ENCODE data around the gene DHX8.
"Not testable (repeated sequence)": the region's sequence is repeated elsewhere in the genome, so short reads cannot be mapped to it uniquely, and the experiment has no call there.

The DHX8 gene

DNA sequence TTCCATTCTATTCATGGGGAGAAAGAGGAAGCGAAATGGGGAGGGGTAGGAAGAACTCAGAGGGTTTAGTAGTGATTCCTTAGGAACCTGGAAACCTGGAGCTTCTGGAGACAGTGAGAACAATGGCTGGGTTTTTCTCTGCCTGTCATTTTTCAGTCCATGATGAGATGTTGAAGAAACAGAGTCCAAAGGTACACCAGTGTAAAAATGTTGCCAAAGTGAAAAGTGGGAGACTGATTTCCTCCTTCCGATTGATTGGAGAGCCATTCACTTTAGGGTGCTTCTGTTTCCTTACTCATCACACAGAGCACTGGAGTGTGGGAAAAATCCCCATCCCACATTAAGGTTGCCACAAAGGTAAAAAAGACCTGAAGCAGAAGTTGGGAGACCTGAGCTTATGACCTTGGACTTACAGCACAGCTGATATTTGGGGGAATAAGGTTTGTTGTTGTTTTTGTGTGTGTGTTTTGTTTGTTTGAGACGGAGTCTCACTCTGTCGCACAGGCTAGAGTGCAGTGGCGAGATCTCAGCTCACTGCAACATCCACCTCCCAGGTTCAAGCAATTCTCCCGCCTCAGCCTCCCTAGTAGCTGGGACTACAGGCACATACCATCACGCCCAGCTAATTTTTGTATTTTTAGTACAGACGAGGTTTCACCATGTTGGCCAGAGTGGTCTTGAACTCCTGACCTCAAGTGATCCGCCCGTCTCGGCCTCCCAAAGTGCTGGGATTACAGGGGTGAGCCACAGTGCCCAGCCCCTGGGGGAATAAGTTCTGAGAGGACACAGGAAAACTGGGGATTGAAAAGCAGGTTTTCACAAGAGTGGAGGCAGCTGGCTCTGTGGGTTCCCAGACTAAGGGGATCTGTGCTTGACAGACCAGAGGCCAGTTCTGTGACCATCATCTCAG, 1.4 kb upstream of the DHX8 start:
- TF ChIP-seq TAF1 (IDR thresholded peaks at IDR 0.05; ENCODE audit: borderline replicate concordance, low read depth, low read length) (no peak), POLR2AphosphoS5 (IDR thresholded peaks at IDR 0.05; ENCODE audit: low read depth, low read length) (no peak), POLR2A (IDR thresholded peaks at IDR 0.05; ENCODE audit: low read depth, low read length) (no peak)
- peak; percentile 33 for FAIRE-seq
- DNase-seq (ENCODE audit: insufficient read length): no peak

DNA sequence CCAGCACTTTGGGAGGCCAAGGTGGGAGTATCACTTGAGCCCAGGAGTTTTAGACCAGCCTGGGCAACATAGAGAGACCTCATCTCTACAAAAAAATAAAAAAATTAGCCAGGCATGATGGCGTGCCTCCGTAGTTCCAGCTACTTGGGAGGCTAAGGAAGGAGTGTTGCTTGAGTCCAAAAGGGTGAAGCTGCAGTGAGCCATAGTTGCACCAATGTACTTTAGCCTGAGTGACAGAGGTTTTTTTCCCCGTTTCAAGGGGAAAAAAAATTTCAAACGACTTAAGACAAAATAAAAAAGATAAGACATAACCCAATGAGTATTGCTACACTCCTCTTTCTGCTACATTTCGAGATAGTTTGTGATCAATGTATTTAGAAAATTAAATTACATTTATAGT, 6.8 kb downstream of the DHX8 start:
- DNase-seq (ENCODE audit: insufficient read length) (no peak), FAIRE-seq (no peak)
- TF ChIP-seq POLR2AphosphoS5 (IDR thresholded peaks at IDR 0.05; ENCODE audit: low read depth, low read length) (no peak), TAF1 (IDR thresholded peaks at IDR 0.05; ENCODE audit: borderline replicate concordance, low read depth, low read length) (no peak), POLR2A (IDR thresholded peaks at IDR 0.05; ENCODE audit: low read depth, low read length) (no peak)

DNA sequence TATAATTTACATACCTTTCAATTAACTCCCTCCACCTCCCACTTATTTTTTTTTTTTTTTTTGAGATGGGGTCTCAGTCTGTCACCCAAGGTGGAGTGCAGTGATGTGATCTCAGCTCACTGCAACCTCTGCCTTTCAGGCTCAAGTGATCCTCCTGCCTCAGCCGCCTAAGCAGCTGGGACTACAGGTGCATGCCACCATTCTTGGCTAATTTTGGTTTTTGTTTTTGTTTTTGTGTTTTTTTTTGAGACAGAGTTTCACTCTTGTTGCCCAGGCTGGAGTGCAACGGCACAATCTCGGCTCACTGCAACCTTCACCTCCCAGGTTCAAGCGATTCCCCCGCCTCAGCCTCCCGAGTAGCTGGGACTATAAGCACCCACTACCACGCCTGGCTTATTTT, 25.7 kb downstream of the DHX8 start:
- not testable (repeated sequence) for DNase-seq (ENCODE audit: insufficient read length)
- peak; percentile 58 for FAIRE-seq

DNA sequence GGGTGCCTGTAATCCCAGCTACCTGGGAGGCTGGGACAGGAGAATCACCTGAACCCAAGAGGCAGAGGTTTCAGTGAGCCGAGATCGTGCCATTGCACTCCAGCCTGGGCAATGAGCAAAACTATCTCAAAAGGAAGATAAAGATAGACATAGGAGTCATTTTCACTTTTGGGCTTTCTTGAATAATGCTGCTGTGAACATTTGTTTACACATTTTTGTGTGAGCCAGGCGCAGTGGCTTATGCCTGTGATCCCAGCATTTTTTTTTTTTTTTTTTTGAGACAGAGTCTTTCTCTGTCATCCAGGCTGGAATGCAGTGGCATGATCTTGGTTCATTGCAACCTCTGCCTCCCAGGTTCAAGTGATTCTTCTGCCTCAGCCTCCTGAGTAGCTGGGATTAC, 27.4 kb downstream of the DHX8 start:
- DNase-seq (ENCODE audit: insufficient read length); FAIRE-seq: not testable (repeated sequence)

DNA sequence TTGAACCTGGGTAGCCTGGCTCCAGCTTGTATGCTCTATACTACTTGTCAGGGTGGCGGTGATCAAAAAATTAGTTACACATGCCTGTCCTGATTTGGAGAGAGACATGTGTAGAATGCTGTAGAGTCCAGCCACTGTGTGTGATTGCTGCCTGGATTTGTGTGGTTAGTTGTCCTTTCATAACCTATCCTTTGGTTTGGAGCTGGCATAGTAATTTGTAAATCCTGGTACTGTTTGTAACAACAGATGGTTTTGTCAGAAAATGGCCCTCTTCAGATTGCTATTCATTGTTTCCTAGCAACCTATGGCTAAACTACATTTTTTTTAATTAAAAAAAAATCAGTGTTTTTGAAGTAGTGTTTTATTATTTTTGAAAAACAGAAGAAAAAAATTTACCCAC, 31.9 kb downstream of the DHX8 start:
- TF ChIP-seq TAF1 (IDR thresholded peaks at IDR 0.05; ENCODE audit: borderline replicate concordance, low read depth, low read length): no peak
- TF ChIP-seq POLR2A (IDR thresholded peaks at IDR 0.05; ENCODE audit: low read depth, low read length): no peak
- TF ChIP-seq POLR2AphosphoS5 (IDR thresholded peaks at IDR 0.05; ENCODE audit: low read depth, low read length): no peak
- no peak for DNase-seq (ENCODE audit: insufficient read length)
- FAIRE-seq: peak; percentile 42

DNA sequence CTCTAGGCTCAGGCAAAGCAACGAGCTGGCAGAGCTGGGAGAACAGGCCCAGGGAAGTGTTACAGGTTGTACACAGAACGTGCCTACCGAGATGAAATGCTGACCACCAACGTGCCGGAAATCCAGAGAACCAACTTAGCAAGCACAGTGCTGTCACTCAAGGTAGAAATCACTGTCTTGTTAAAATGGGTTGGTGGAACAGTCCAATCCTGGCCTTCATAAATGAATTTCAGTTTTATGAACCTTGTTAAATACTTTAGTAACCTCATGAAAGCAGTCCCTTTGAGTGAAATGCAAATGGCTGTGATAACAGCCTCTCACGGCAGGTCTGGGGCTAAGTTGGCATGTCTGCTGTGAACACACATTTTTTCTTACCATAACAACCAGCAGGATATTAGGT, 33.4 kb downstream of the DHX8 start:
- TF ChIP-seq POLR2A (IDR thresholded peaks at IDR 0.05; ENCODE audit: low read depth, low read length) (no peak), TAF1 (IDR thresholded peaks at IDR 0.05; ENCODE audit: borderline replicate concordance, low read depth, low read length) (no peak), POLR2AphosphoS5 (IDR thresholded peaks at IDR 0.05; ENCODE audit: low read depth, low read length) (no peak)
- FAIRE-seq (peak; percentile 51), DNase-seq (ENCODE audit: insufficient read length) (no peak)

DNA sequence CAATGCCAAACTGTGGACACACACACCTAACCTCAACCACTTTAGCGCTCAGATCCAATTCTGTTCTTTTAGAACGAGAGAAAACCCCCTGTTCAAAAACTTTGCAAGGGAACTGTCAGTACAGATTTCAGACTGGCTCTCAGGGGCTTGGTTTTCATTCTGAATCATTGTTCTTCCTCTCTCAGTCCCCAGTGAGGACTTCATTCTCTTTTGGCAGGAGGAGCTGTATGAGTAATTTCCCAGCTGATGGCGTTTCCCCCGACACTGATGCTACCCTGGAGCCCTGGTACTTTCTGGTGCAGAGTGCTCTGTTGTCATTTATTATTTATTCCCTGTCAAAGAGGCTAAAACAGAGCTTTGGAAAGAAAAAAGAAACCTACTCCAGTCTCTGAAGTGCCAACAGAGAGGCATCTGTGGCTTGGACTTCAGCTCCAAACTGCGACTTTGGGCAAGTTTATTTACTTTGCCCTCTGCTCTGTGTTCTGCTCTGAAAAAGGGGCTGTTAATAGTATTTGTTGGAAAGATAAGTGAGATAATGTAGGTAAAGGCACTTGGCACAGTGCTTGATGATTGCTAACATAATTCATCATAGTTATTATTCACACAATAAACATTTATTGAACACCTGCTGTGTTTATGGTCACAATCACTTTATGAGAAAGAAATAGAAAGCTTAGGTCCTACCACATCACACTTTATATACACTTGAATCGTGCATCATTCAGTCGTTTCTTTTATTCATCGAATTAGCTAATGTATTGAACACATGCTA, 34.0 kb downstream of the DHX8 start:
- TF ChIP-seq POLR2AphosphoS5 (IDR thresholded peaks at IDR 0.05; ENCODE audit: low read depth, low read length) (no peak), POLR2A (IDR thresholded peaks at IDR 0.05; ENCODE audit: low read depth, low read length) (no peak), TAF1 (IDR thresholded peaks at IDR 0.05; ENCODE audit: borderline replicate concordance, low read depth, low read length) (no peak)
- DNase-seq (ENCODE audit: insufficient read length): no peak
- peak; percentile 62 for FAIRE-seq

DNA sequence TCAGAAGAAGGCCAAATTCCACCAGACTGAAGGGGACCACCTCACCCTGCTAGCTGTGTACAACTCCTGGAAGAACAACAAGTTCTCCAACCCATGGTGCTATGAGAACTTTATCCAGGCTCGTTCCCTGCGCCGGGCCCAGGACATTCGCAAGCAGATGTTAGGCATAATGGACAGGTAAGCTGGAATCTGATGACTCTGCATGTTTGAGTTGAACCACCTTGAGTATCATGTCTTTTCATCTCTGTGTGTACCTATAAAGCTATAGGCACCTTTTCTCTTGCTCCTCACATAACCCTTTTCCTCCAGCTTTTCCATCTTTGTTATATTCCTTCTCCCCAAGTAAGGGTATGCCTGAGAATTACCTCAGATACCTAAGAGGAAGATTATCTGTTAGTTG, 37.6 kb downstream of the DHX8 start:
- FAIRE-seq (no peak), DNase-seq (ENCODE audit: insufficient read length) (no peak)
- no peak for TF ChIP-seq POLR2AphosphoS5 (IDR thresholded peaks at IDR 0.05; ENCODE audit: low read depth, low read length)
- TF ChIP-seq TAF1 (IDR thresholded peaks at IDR 0.05; ENCODE audit: borderline replicate concordance, low read depth, low read length): no peak
- TF ChIP-seq POLR2A (IDR thresholded peaks at IDR 0.05; ENCODE audit: low read depth, low read length): no peak

DNA sequence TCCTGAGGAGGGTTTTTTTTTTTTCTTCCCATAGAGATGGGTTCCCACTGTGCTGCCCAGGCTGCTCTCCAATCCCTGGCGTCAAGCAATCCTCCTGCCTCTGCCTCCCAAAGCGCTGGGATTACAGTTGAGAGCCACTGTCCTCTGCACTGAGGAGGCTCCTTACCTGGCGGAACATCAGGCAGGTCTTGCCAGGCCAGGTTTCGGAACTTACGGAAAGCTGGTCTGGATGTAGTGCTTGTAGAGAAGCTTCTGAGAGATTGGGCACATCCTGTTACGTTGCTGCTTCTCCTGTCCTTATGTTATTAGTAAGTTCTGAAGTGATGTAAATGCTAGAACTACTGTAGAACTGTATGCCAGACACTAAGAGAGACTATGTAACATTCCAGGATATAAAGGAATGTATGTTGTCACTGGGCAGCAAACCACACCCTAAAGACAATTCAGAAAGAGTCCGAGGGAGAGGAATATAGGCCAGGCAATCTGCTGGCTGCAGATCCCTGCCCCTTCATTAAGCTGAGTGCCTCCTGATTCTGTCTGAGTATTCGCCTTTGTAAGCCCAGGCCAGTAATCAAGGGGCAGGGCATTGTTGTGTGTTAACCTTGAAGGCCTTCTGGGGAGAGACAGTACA, 41.3 kb downstream of the DHX8 start:
- DNase-seq (ENCODE audit: insufficient read length) (no peak), FAIRE-seq (no peak)
- no peak for TF ChIP-seq POLR2A (IDR thresholded peaks at IDR 0.05; ENCODE audit: low read depth, low read length)
- no peak for TF ChIP-seq TAF1 (IDR thresholded peaks at IDR 0.05; ENCODE audit: borderline replicate concordance, low read depth, low read length)
- no peak for TF ChIP-seq POLR2AphosphoS5 (IDR thresholded peaks at IDR 0.05; ENCODE audit: low read depth, low read length)

DNA sequence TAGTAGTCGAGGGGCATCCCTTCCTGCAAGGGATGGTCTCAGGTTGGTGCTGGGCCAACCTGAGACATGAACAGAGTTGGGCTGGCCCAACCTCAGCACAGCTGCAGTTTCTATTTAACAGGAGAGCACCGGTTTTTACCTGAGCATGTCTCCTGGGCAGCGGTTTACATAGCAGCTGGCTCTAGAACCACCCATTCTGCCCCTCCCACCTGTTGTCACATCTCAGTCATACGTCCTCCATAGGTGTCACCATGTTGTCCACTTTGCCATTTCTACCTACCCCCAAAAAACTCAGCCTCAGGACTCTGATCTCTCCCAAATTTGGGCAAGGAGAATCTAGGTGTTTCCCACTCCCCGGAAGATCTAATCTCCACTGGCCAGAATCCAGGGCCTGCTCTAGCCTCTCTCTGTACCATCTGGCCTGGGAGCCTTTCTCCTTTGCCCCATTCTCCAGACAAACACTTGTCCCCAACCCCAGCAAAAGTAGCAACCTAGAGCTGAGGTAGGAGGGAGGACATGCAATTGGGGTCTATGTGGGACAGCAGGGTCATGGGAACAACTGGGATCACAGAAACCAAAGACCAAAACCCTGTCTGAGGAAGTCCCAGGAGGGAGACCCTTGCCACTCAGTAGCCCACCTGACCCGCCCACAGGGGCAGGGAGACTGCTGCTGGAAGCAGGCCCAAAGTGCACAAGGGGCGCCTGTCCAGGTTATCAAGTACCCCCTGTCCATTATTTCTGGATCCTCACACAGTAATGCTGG, 43.3 kb downstream of the DHX8 start:
- no peak for FAIRE-seq
- TF ChIP-seq POLR2AphosphoS5 (IDR thresholded peaks at IDR 0.05; ENCODE audit: low read depth, low read length): no peak; the same call in 1 of the 2 replicates
- TF ChIP-seq POLR2A (IDR thresholded peaks at IDR 0.05; ENCODE audit: low read depth, low read length): no peak
- no peak for TF ChIP-seq TAF1 (IDR thresholded peaks at IDR 0.05; ENCODE audit: borderline replicate concordance, low read depth, low read length)

DNA sequence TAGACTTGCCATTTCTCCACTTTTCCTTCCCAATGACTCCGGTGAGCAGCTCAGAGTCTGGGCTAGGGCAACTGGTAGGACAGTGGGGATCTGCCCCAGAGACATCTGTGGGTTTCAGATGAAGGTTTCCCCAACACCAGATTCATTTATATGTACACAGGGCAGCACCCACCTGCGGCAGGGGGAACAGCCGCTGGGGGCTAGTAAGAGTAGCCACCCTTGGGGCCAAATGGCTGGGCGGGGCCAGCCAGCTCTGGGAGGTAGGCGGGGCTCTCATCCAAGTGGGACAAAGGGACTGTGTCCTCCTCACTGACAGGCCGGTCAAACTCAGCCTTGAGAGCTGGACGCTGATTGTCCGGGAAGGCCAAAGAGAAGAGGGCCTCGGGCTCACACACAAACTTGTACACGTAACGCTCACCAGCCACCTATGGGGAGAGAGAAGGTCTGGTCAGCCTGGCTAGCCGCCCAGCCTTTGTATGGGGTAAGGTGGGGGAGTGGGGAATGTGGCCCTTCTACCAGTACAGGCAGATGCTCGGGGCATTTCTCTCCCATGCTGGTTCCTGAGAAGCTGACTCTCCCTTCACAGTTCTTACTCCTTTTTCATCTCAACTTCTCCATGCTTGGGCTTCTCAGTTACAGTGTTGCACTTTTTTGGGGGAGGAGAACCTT, 44.7 kb downstream of the DHX8 start:
- FAIRE-seq (no peak), DNase-seq (ENCODE audit: insufficient read length) (no peak)
- TF ChIP-seq POLR2A (IDR thresholded peaks at IDR 0.05; ENCODE audit: low read depth, low read length) (no peak), POLR2AphosphoS5 (IDR thresholded peaks at IDR 0.05; ENCODE audit: low read depth, low read length) (0 out of 2 replicates have a peak, but pooled peaks have one; percentile 20)

More for the DNA sequence above, 43.3 kb downstream of the DHX8 start:
- no peak for DNase-seq (ENCODE audit: insufficient read length)
